Endometrial microvascular endothelial cells (primary cell): ENCODE results near the gene EGFLAM. TPM values are rescaled to one million over a fixed set of nuclear protein-coding genes. Genes with fewer than 3 reads are reported as not detected.

Experiments
- in situ Hi-C: cut with HindIII; loops from 2 replicates; pipeline ENCODE4 v1.10.0; 2017; ENCODE audit warnings: low sequenced_read_pairs, low pct_unique_long_range_greater_than_20kb; ENCODE audit errors: inconsistent ontology term
- total RNA-seq: library from RNA; depleted of rRNA; stranded (reverse); fragments of >200 nt; gene quantifications from one replicate; pipeline ENCODE4 v1.2.3, GENCODE V29; 2015; ENCODE audit errors: inconsistent ontology term

EGFLAM gene
- total RNA-seq, 1 donor from 2014 or later = 0.46 TPM

DNA sequence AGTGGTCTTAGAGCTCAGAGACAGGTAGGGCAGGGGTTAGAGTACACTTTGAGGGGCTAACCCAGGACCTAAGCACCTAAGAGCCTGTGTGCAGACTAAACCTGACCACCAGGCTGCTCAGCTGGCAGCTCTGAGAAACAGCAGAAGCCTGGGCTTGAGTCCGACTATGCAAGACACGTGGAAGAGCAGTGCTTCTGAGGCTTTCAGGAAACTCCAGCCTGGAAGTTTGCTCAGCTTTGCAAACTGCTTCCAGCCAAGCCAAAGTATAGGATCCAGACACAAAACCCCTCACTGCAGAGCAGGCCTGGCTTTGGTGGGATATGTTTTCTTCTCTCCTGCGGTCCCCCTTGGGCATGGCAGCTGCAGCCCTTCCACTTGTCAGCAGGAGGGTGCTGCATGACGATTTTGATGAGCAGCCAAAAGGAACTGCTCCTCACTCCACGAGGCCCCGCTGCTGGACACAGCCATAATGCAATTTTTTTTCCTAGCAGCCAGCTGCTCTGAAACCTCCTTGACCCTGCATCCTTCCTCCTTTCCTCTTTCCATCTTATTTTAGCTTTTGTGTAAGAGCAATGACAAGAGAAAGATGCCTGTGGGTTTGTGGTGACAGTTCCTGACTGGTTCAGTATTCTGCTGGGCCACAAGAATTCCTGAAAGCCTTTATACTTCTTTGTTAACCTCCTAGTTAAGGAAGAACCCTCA is 175.0 kb downstream of the EGFLAM start:
- in situ Hi-C loops = loop anchor here (10.0 kb wide), 1 partner anchor 371 kb away; no protein-coding TSS in a partner anchor

DNA sequence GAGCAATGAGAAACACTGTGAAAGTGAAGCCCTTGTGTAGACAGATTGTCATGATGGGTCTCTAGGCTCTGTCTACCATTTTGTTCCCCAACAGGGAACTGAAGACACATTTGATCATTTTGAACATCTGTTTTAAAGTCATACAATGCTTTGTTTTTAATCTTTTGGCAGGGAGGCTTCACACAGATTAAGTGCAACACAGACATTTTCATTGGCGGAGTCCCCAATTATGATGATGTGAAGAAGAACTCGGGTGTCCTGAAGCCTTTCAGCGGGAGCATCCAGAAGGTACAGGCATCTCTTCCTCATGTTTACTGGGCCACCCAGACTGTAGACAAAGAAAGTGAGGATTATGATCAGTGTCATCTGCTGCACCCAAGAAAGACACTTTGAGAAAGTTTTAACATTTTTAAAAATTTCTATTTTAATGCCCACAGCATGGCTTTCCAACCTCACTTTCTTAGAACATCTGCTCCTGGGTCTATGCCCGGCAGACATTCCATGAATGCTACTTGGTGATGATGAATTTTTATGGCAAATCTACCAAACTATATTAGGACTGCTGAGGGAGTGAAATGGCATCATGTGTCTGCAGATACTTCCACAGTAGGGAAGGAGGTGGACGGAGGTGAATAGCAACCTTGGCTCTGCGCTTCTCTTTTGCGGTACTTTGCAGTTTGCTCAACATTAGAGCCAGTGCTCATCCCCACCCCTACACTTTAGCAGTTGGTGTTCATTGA is 176.8 kb downstream of the EGFLAM start:
- in situ Hi-C loops = loop anchor here (10.0 kb wide), 1 partner anchor 370 kb away; no protein-coding TSS in a partner anchor

DNA sequence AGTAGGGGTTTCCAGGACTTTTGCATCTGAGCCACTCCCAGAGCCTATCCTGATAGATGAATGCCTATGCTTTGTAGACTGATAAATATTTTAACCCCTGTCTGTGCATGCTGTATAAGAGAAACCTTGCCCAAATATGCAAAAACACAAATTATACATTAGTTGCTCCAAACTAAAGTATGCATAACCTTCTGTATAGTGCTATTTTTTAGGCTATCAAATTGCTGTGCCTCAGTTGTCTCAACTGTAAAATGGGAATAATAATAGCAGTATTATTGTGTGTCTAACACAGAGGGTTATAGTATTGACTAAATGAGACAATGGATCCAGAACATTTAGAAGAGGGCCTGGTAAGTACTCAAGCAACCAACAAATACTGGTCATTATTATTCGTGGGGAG is 180.4 kb downstream of the EGFLAM start:
- in situ Hi-C loops = loop anchor here (10.0 kb wide), 1 partner anchor 366 kb away; no protein-coding TSS in a partner anchor

DNA sequence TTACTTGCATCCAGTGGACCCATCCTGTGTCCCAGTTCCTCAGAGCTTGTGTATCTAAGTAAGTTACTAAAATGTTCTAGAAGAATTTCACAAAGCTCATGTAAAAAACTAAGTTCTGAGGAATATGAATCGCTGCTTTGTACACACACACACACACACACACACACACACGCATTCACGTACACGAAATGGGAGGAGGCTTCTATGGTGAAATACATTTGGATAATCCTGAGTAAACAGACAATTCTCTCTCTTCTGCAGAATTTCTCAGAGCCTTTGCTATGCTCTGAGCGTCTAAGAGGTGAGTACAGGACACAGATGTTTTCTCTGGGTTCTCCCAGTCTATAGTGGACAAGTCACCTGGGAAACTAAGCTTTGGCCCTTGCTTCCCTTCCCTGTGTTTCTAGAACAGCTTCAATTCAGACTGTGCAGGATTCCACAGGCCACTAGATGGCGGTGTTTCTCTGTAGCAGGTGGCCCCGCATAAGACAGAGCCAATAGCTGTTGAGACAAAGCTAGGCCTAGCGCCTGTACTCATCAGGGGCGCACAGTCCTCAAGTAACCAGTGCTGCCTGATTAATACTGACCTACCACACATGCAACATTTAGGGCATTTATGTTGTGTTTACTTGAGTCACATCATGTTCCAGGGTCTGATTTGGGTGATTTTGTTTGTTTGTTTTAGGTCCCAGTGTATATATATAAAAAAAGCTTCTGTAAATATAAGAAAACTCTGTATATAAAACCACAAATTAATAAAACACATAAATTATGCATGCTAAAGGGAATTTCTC is 183.3 kb downstream of the EGFLAM start:
- in situ Hi-C loops = no loop called here

DNA sequence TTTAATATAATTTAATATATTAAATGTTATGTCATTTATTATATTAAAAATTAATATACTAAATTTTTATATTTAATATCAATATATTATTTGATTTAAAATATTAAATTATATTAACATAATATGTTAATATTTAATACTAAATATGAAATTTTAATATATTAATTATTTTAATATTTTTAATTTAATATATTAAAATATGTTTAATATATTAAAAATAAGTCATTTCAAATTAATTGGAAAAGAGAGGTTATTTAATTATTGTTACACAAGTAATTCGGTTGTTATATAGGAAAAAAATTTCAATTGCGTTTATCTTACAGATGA is 183.9 kb downstream of the EGFLAM start:
- in situ Hi-C loops = no loop called here

DNA sequence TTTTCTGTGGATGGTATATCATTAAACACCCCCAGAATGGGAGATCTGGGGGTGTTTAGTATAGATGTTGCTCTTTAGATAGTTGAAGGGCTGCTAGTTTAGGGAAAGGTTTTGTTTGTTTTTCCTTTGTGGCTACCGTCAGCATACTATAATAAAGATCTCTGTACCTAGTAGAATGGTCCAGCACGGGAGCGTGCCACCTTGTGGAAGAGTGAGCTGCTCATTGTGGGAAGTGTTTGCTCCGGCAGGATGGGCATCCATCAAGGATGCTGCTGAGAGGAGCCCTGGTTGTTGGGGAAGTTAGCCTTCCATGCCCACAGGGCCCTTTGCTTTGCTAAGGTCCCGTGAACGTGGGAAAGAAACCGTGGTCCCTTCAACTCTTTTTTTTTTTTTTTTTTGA is 185.0 kb downstream of the EGFLAM start:
- in situ Hi-C loops = no loop called here

DNA sequence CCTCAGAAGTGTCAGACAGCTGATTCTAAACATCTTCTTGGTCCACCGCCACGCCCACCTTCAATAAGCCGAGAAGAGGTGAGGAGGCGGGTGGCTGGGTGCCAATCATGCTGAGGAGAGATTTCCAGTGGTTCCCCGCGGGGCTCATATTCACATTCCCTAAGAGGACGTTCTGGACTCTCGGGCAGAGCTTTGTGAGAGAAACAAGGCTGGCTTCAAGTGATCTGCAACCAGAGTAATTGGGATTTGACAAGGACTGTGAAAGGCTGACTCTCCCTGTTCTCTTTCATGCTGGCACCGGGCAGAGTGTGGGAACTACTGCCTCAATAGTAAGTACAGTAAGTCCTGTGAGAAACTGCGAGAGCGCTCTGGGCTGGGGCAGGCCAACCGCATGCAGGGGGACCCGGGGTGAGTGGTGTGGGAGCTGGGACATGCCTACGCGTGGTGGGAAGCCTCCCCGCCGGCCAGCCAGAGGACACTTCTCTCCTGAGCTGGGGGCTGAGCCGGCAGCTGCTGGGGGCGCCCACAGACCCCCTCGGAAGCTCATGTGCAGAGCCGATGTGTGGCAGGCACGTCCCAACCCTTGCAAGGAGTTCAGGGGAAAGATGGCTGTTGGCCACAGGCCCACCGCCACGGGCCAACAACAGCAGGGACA is 187.1 kb downstream of the EGFLAM start:
- in situ Hi-C loops = no loop called here

DNA sequence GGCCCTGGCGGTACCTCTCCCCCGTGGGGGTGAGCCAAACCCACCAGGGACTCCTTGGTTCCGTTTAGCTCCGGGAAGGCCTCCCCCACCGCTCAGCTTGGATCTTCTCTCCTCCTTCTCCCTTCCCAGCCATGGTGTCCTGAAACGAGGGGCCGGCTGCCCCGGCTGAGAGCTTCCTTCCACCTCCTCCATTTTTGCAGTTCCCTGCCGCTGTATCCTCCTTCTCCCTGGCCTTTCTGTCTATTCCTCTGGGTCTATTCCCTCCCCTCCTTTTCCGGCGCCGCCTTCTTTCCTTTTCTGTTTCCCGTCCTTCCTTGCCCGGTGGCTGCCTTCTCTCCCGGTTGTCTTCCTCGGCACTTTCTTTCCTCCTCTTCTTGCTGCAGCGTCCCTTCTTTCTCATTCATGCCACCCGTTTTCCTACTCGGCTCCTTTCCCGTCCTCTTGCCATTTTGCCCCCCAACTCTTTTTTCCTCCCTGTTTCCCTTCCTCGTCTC is 187.7 kb downstream of the EGFLAM start:
- in situ Hi-C loops = no loop called here

DNA sequence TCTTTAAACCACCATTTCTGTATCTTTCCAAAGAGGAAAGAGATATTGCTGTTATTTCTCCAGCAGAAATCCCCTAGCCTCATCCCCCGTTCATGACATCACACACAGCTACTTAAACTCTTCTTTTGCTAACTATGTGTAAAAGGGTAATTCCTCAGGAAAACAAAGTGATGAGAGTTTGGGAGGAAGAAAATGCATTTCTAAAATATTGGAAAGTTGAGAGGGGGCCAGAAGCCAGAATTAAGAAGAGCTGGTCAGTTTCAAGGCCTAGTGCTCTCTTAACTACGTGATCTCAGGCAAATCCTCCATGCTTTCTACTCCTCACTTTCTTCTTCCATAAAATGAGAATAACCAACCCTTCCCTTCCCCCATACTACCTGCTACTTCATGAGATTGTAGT is 188.7 kb downstream of the EGFLAM start:
- in situ Hi-C loops = no loop called here

DNA sequence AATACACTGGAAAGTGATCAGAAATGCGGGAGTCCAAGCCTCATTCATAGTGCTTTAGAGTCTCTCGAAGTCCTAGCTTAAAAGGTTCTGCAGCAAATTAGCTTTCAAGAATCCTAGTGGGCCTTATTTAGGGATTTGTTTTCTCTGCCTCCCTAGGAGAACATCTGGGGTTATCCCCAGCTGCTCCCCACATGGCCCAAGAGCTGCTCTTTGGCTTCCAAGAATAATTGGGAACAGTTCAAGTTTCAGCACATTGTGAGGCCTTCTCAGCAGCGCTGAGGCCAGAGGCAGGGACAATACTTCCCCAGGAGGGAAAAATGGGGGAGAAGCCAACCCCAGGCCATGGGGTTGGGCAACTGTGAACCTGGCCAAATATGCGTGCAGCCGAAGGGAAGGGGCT is 189.4 kb downstream of the EGFLAM start:
- in situ Hi-C loops = no loop called here

DNA sequence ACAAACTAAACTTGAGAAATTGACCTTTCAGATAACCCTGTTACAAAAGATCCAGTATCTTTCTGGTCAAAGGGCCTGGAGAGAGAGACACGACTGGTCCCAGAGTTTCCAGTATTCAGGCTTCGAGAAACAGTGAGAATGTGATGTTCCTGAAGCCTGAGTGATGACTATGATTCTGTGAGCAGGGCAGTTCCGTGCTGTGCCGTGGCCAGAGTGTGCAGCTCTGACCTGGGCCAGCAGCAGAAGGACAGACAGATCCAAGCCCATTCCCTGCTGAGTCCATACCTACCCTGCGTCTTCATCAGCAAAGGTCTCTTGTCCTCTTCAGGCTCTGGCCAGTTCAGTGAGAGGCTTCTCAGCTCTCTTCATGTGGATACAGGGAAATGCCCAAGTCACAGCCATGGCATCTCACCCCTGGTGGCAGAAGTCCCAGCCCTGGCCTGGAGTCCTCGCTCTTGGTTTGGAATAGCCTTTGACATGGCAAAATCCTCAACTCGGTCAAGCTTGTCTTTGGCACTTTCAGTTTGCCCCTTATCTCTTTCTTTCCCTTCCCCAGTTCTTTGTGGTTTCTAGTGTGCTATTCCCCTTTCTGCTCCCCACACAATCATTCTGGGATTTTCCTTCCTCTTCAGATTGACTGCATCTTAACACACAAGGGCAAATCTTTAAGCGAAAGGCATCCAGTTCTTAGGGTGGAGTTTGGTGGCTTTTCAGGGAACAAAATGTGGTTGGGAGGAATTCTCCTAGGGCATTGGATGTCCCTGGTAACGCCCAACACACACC is 190.4 kb downstream of the EGFLAM start:
- in situ Hi-C loops = no loop called here

DNA sequence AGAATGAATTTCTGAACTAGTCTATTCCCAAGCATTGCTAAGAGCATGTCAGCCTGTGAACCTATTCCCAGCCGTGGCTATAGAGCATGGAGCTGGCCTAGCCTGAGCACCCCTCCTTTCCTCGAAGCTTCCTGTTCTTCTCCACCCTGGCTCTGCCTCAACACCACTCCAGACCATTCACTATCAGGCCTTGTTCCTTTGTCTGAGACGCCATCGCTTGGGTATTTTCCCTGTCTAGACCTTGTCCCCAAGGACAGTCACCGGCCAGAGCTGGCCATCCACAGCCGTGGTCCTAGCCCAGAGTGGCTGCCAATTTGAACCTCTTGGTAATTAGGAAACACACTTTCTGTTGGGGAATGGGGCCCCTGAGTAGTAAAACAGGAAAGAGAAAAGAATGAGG is 192.3 kb downstream of the EGFLAM start:
- in situ Hi-C loops = no loop called here

DNA sequence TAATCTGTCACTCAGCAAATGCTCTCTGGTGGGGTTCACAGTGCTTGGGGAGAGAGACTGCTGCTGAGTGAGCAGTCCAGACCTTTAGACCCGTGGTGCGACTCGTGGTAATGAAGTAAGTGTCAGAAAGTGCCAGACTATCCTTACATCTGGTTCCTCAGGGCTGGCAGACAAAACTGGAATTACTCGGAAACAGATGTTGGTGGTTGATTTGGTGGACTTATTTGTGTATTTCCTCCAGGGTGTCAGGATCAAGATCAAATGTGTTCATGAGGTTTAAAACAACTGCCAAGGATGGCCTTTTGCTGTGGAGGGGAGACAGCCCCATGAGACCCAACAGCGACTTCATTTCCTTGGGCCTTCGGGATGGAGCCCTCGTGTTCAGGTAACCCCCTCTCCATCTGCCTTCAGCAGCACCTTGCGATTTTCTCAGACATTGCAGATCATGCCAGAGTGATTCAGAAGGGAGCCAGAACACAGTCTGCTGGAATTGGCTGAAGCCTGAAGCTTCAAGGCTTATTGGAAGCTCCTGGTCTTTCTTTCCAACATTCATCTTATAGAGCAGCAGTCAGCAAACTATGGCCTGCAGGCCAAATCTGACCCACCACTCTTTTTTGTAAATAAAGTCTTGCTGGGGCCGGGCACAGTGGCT is 192.8 kb downstream of the EGFLAM start:
- in situ Hi-C loops = no loop called here

DNA sequence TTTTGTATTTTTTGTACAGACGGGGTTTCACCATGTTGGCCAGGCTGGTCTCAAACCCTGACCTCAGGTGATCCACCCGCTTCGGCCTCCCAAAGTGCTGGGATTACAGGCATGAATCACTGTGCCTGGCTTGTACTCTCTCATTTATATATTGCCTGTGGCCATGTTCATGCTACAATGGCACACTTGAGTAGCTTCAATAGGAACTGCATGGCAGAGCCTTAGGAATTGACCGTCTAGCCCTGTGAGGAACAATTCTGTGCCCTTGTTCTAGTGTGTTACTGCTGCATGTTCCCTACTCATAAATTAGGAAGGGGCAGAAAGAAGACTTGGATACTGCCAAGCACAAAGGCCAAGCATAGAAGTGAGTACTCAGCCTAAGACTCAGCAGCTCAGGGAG is 193.8 kb downstream of the EGFLAM start:
- in situ Hi-C loops = no loop called here

DNA sequence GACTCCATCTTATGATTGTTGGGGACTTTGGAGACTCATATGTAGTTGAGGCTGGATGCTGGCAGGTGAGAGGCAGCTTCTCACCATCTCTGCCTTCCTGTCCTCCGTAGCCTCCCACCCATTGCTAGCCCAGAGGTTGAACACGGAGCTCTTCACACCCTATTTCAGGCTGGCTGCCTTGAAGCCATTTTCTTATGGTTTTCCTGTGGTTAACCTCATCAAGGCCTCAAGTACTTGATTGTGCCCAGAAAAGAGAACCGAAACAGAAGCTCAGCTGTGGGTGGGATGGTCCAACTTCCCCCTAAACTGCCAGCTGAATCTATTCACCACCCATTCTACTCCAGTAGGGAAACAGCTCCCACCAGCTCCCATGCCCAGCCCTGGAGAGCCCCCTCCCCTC is 195.1 kb downstream of the EGFLAM start:
- in situ Hi-C loops = no loop called here

DNA sequence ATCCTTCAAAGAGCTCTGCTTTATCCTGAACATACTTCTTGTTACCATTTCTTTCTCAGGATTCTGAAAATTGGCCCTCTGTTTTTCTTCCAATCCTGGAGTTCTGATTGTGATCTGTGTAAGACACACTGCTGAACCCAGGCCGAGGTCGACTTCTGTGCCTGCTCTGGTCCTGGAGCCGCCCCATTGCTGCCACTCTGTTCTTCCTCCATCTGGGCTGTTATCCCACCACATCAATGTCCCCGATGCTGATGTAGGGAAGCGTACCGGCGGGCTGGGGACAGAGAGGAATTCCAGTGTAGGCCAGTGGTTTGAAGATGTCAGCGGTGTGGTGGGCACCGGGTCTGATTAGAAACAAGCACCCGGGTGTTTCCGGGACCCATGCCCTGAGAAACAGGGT is 195.6 kb downstream of the EGFLAM start:
- in situ Hi-C loops = no loop called here

DNA sequence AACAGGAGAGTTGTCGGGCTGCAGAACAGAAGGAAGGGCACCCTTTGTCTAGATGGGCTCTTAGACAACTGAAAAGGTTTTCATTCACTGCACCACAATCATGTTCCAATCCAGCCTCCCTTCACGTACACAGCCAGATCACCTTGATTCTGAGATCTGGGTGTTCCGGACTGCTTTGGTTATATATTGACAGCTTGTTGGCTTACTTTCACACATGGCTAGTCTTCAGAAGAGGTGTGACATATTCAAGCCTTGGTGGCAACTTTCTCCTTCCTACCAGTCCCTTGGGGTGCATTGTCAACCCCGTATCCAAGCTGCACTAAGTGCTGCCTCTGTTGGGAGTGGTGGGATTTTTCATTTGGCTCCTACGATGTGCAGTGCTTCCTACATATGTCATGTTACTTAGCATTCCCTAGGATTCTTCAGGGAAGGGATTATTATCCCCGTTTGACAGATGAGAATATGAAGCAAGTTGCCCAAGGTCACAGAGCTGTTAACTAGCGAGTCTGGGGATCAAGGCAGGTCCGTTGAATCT is 197.5 kb downstream of the EGFLAM start:
- in situ Hi-C loops = no loop called here
